IPS-NIHi11 (cell line): ENCODE measurements around the gene RNGTT.

Experiments used
- DNase-seq: peaks from one replicate; pipeline ENCODE4 v3.0.0; 2012; ENCODE audit warnings: mixed read lengths, low spot score

RNGTT gene

DNA sequence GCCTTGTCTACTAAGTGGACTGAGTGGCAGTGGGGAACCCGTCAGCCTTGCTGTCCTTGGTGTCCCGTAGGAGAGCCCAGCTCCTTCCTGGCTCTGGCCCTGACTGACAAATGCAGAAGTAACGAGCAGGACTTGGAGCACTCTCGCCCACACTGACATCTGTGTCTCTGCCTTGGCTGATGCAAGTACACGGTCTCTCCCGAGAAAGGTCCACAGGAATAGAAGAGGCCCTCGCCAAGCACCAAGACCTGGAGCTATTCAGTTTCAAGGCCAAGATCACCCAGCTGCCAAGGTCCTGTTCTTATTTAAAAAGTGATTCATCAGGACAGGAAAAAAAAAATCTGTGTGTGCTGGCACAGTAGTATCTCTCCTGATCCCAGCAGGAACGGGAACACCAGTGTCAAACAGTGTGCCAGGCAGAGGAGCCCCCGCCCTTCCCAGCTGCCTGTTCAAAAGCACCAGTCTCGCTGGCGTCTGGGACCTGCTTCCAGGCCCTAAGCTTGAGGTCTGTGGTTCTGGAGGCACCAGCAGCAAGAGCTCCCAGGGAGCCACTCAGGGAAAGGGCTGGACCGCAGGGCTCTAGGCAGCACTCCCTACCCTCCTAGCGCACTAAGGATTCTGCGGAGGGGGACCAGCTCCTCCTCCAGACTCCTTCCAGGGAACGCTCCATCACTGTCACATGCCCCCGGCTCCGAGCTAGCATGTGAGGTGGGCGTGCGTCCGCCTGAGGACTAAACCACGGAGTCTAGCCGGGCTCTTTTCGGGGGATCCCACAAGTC lies 376.9 kb downstream of the RNGTT start:
- DNase-seq: no peak

DNA sequence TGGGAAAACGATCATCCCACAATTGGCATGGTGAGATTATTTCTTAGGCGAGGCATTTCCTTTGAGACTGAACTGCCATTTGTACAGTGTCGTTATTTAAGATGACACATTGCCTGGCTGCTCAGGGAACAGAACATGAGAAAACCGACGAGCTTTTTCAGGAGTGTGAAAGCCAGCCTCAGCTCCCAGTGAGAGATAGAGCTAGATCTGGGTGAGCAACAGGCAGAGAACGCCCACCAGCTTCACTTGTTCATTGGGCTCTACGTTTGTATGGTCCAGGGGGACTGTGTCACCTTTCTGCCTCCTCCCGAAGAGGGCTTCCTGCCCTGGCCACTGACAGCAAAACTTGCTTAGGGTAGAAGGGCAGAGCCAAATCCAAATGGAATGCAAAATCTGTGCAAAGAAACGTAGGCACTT lies 378.1 kb downstream of the RNGTT start:
- no peak for DNase-seq

- no peak for DNase-seq
Measured at GRCh38 chr6:88584581-88585275, 378.7 kb downstream of the RNGTT start.

DNA sequence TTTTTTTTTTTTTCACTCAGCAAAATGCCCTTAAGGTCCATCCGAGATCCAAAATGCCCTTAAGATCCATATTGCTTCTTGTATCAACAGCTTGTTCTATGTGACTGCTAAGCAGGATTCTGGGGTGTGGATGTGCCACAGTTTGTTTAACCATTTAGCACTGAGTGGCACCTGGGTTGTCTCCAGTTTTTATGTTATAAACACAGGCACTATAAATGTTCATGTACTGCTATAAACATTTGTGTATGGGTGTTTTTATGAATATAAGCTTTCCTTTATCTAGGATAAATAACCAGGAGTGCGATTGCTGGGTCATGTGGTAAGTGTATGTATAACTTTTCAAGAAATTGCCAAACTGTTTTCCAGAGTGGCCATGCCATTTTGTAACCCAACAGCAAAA lies 386.0 kb downstream of the RNGTT start:
- no peak for DNase-seq

DNA sequence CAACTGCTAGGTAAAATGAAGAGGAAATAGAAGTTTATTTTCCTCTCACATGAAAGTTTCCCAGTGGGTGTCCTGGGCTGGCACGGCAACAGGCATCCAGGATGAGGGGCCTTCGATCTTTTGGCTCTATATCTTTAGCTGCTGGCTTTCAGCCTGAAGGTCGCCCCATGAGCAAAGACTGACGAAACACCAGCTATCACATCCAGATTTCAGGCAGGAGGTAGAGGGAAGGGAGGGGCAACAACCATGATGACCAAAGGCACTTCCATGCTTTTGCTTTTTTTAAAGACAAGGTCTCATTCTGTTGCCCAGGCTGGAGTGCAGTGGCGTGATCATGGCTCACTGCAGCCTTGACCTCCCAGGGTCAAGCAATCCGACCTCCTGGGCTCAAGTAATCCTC lies 387.9 kb downstream of the RNGTT start:
- no peak for DNase-seq

DNA sequence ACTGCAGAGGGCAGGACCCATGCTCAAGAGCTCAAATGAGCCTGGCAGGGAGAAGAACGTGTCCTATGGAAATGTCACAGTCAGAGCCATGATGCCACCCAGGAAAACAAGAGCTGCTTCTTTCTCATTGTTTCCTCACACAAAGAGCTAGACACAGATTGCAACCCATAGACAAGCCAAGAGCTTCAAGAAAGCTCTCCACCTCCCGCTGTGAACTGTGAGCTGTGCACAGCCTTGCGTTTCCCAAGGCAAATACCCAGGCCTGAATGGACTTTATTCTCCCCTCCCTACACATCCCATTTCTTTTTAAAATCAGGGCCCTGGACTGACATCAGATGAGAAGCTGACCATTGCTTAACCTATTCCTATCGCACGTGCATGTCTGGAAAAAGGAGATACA lies 388.8 kb downstream of the RNGTT start:
- no peak for DNase-seq

DNA sequence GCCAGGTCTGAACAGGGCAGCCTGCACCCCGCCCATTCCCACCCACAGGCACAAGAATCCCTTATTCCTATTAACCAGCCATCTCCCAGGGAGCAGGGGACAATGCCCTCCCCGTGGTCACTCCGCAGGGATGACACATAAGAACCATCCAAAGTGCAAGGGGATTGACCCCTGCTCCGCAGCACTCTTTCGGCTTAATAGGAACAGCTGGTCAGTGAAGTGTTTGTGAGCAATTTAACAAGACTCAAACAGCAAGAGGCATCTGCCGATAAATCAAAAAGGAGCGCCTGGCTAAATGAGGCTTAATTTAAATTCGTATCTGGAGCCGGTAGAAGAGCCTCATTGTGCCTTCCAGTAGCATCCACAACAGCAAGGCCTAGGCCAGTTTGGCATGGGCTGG lies 389.4 kb downstream of the RNGTT start:
- DNase-seq: no peak

DNA sequence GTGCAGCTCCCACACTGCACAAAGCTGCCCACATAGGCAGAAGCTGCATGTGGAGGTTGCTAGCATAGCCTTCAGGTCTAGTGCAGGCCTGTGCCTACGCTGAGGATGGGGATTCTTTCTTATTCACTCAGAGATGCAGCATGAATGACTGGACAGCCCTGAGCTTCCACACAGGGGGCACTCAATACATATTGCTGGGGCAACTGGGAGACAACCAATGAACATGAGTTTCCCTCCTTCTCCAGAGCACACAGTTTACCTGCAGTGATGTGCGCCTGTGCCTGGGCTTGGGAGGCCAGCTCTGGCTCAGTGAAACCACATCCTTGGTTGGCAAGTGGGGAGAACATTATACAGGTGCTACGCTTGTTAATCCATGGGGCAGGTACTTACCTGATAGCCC lies 389.9 kb downstream of the RNGTT start:
- DNase-seq: no peak

- DNase-seq: no peak
Measured at GRCh38 chr6:88572449-88573139, 390.8 kb downstream of the RNGTT start.

- no peak for DNase-seq
Measured at GRCh38 chr6:88569959-88570358, 393.5 kb downstream of the RNGTT start.

- no peak for DNase-seq
Measured at GRCh38 chr6:88567696-88568095, 395.7 kb downstream of the RNGTT start.

DNA sequence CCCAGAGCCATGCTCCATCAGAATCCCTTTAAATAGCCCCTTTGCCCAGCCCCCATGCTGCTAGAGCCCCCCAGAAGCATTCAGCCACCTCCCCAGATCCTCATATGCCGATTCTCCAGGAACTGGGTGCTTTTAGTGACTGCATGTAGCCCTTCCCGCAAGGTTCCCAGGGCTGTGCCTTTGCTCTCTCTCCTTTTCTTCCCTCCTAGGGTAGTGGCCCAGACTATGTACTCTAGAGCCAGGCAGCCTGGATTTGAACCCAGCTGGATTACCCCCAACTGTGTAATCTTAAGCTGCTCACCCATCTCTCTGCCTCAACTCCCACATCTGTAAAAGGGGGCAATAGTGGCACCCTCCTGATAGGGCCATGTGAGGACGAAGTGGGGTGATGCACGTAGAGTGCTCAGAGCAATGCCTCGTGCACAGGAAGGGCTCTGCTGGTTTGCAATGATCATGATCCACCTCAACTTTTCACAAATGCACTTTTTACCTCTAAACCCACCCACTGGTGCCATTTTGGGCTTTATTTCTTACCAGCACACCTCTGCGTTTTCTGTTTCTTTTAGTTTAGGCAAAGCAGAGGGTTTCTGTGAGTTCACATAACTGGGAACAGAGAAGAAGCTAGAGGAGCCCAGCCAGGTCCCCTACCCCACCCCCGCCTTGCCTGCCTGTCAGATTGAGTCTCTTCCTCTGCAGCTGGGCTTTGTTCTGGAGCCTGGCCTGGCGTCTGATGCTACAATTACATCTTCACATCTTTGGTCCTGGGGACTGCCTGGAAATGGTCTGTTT lies 396.5 kb downstream of the RNGTT start:
- peak; percentile 60 for DNase-seq

GRCh38 chr6:88565836-88566235 lies 397.6 kb downstream of the RNGTT start:
- no peak for DNase-seq

DNA sequence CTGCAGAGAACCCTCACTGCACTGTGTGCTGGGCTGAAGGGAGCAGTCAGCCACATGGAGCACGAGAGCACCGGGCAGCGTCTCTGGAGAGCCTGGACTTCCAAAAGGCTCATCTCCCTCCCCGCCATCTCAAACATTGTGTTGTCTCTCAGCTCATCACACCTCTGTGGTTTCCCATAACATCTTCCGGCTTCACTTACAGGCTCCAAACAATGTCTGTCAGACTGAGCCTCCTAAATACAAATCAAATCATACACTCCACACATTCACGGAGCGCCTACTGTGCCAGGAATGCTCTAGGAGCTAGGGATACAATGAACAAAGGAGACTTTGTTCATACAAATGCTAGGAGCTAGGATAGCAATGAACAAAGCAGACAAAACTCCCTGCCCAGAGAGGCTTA lies 398.0 kb downstream of the RNGTT start:
- no peak for DNase-seq

- no peak for DNase-seq
Measured at GRCh38 chr6:88563277-88563625, 400.2 kb downstream of the RNGTT start.

DNA sequence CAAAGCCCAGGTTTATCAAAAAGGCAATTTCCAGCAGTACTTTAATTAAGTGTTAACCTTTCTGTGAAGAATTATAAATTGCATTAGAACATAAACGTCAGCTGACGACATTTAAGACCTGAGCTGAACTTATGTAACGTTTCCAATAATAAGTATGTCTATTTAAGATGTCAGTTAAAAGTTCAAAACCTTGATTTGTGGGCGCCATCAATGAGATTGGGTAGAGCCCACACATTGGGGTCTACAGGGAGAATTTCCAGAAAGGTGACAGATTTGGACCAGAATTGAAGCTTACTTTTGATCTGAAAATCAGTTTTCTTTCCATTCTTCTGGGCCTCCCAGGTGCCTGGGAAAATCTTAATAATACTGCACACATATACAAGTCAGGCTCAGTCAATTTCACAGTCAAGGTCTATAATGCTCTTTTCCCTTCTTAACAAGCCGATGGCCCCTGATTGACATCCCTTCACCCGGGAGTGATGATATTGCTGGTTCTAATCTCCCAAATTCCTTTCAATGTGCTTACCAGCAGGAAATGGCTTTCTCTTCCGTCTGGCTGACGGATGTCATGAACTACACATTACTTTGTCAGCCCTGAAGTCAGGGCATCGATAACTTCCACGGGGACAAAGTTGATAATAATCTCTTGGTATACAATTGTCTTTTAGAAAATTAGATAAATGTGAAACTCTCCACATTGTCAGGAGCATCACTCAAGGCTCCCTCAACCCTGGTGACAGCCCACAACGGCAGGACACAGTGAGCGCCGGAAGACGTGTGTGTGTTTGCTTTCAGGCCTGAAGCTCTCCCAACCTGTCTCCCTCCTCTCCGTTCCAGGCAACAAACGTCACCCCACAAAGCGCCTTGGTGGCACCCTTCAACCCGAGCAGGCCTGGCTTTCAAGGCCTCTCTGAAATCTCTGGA lies 400.8 kb downstream of the RNGTT start:
- no peak for DNase-seq

- DNase-seq: no peak
Measured at GRCh38 chr6:88561954-88562315, 401.5 kb downstream of the RNGTT start.

GRCh38 chr6:88561034-88561953 lies 402.1 kb downstream of the RNGTT start:
- DNase-seq: no peak
